H1 (cell line): ENCODE data around the gene ELOVL6. TPM values are rescaled to one million over a fixed set of nuclear protein-coding genes. Genes with fewer than 3 reads are reported as not detected.

Experiments used
- CTCF ChIA-PET: fragments of 300-600 bp; sonication (Branson Sonifier 250); formaldehyde crosslinking; loops from one replicate; lab custom pipeline; 2021; ENCODE audit not compliant: partially characterized antibody; lab: Charles Lee
- POLR2A ChIA-PET: fragments of 300-600 bp; sonication (Branson Sonifier 250); formaldehyde crosslinking; loops from one replicate; lab custom pipeline; 2021; ENCODE audit warnings: inconsistent platforms; ENCODE audit not compliant: partially characterized antibody; lab: Charles Lee
- DNase-seq, 2 experiments: peaks; one replicate each; pipeline versions ENCODE4 v3.0.0 to v3.0.0-alpha.2; 2010 to 2022; ENCODE audit warnings: low spot score in 2 of 2, low read depth in 1 of 2, mixed read lengths in 1 of 2
- FAIRE-seq: peaks from 2 replicates; lab custom pipeline; 2011; peaks lifted over from hg19 to GRCh38; lab: Jason Lieb, UNC
- H2AFZ ChIP-seq: 2 replicates; pipeline ENCODE4 v1.8.1; 2012; ENCODE audit warnings: low read length, inconsistent platforms
- H2AK5ac ChIP-seq: 2 replicates; pipeline ENCODE4 v1.6.1; 2013; ENCODE audit warnings: low read depth, low read length
- H2BK120ac ChIP-seq: replicated peaks from 2 replicates; pipeline ENCODE3; 2013; ENCODE audit warnings: low read depth, low read length, inconsistent platforms
- H2BK12ac ChIP-seq: 2 replicates; pipeline ENCODE4 v1.6.1; 2013; ENCODE audit warnings: low read depth, low read length
- H2BK15ac ChIP-seq: 2 replicates; pipeline ENCODE4 v1.6.1; 2013; ENCODE audit warnings: low read length
- H2BK20ac ChIP-seq: 2 replicates; pipeline ENCODE4 v1.6.1; 2013; ENCODE audit warnings: low read length
- H2BK5ac ChIP-seq: 2 replicates; pipeline ENCODE4 v1.6.1; 2013; ENCODE audit warnings: low read depth, low read length
- H3K14ac ChIP-seq: 2 replicates; pipeline ENCODE4 v1.6.1; 2013; ENCODE audit warnings: inconsistent platforms; ENCODE audit not compliant: insufficient read length
- H3K18ac ChIP-seq: 2 replicates; pipeline ENCODE4 v1.6.1; 2013; ENCODE audit warnings: low read length; ENCODE audit errors: extremely low read depth
- H3K23ac ChIP-seq: 2 replicates; pipeline ENCODE4 v1.6.1; 2013; ENCODE audit warnings: inconsistent platforms; ENCODE audit not compliant: insufficient read length
- H3K23me2 ChIP-seq: 2 replicates; pipeline ENCODE4 v1.6.1; 2013; ENCODE audit warnings: low read depth, low read length
- H3K27ac ChIP-seq: 2 replicates; pipeline ENCODE4 v1.6.1; 2011; ENCODE audit warnings: low read depth, low read length, inconsistent platforms
- H3K27me3 ChIP-seq, 4 experiments: replicated peaks in 1 of 4; 1 replicate in 1 of 4; 2 replicates in 3 of 4; pipeline versions ENCODE4 v1.6.1 to v1.8.1; 2011 to 2013; ENCODE audit warnings: low read length in 3 of 4, mild to moderate bottlenecking in 3 of 4, inconsistent platforms in 2 of 4, mixed read lengths in 2 of 4, moderate library complexity in 1 of 4; ENCODE audit not compliant: control insufficient read depth in 3 of 4, insufficient read depth in 3 of 4; ENCODE audit errors: extremely low read depth in 1 of 4
- H3K36me3 ChIP-seq, 4 experiments: 2 replicates each; pipeline versions ENCODE4 v1.6.1 to v1.8.1; 2011 to 2013; ENCODE audit warnings: mild to moderate bottlenecking in 4 of 4, low read length in 3 of 4, moderate library complexity in 2 of 4, control low read depth in 1 of 4, inconsistent platforms in 1 of 4; ENCODE audit not compliant: insufficient read depth in 4 of 4, control insufficient read depth in 2 of 4
- H3K4ac ChIP-seq: replicated peaks from 2 replicates; pipeline ENCODE3; 2013; ENCODE audit warnings: low read length, low read depth, mixed read lengths, inconsistent platforms; ENCODE audit not compliant: insufficient read length
- H3K4me1 ChIP-seq, 4 experiments: replicated peaks in 1 of 4; 1 replicate in 1 of 4; 2 replicates in 3 of 4; pipeline versions ENCODE4 v1.6.1 to v1.8.1; 2011 to 2013; ENCODE audit warnings: low read length in 3 of 4, inconsistent platforms in 2 of 4, mixed read lengths in 1 of 4; ENCODE audit not compliant: insufficient read depth in 4 of 4, control insufficient read depth in 3 of 4
- H3K4me2 ChIP-seq, 2 experiments: 2 replicates each; pipeline versions ENCODE4 v1.6.1 to v1.8.1; 2011 to 2013; ENCODE audit warnings: low read depth in 2 of 2, low read length in 2 of 2, control low read depth in 1 of 2, inconsistent platforms in 1 of 2, mild to moderate bottlenecking in 1 of 2; ENCODE audit not compliant: insufficient read depth in 1 of 2
- H3K4me3 ChIP-seq, 4 experiments: fragments of 200-600, 300-600 bp in 1 of 4; sonication (generic), shearing (Covaris generic), sonication (Bioruptor Twin) in 1 of 4; 2 replicates each; pipeline versions ENCODE4 v1.5.1 to v1.8.1; 2011 to 2016; ENCODE audit warnings: low read length in 4 of 4, low read depth in 3 of 4, control low read depth in 2 of 4, inconsistent platforms in 2 of 4, mild to moderate bottlenecking in 2 of 4, mixed read lengths in 1 of 4, moderate library complexity in 1 of 4; ENCODE audit not compliant: insufficient read depth in 2 of 4; ENCODE audit errors: extremely low read depth in 1 of 4
- H3K56ac ChIP-seq: replicated peaks from 2 replicates; pipeline ENCODE3; 2013; ENCODE audit warnings: low read depth, mild to moderate bottlenecking, mixed read lengths, low read length, inconsistent platforms; ENCODE audit not compliant: insufficient read length
- H3K79me1 ChIP-seq: 2 replicates; pipeline ENCODE4 v1.6.1; 2013; ENCODE audit warnings: low read depth, low read length, control low read depth
- H3K79me2 ChIP-seq, 2 experiments: 2 replicates each; pipeline versions ENCODE4 v1.6.1 to v1.8.1; 2012 to 2013; ENCODE audit warnings: low read length in 2 of 2, mild to moderate bottlenecking in 2 of 2, inconsistent platforms in 1 of 2; ENCODE audit not compliant: insufficient read depth in 2 of 2, control insufficient read depth in 1 of 2
- H3K9ac ChIP-seq, 4 experiments: replicated peaks in 1 of 4; 1 replicate in 1 of 4; 2 replicates in 3 of 4; pipeline versions ENCODE4 v1.6.1 to v1.8.1; 2011 to 2013; ENCODE audit warnings: low read depth in 3 of 4, low read length in 3 of 4, control low read depth in 2 of 4, mild to moderate bottlenecking in 2 of 4, moderate library complexity in 2 of 4, inconsistent platforms in 1 of 4; ENCODE audit errors: extremely low read depth in 1 of 4
- H3K9me3 ChIP-seq, 2 experiments: 2 replicates each; pipeline versions ENCODE4 v1.6.1 to v1.8.1; 2012 to 2013; ENCODE audit warnings: mild to moderate bottlenecking in 2 of 2, moderate library complexity in 2 of 2, control low read depth in 1 of 2, inconsistent platforms in 1 of 2, low read depth in 1 of 2, low read length in 1 of 2, mixed read lengths in 1 of 2; ENCODE audit not compliant: insufficient read depth in 2 of 2
- H4K20me1 ChIP-seq, 2 experiments: replicated peaks in 1 of 2; 2 replicates each; pipeline versions ENCODE3 to v1.8.1; 2011 to 2013; ENCODE audit warnings: inconsistent platforms in 2 of 2, low read length in 2 of 2, mild to moderate bottlenecking in 1 of 2; ENCODE audit not compliant: insufficient read depth in 2 of 2, control insufficient read depth in 1 of 2
- H4K5ac ChIP-seq: 2 replicates; pipeline ENCODE4 v1.6.1; 2013; ENCODE audit warnings: low read length, low read depth, mixed read lengths, inconsistent platforms; ENCODE audit not compliant: insufficient read length
- H4K8ac ChIP-seq: 2 replicates; pipeline ENCODE4 v1.8.0; 2013; ENCODE audit warnings: mild to moderate bottlenecking, moderate library complexity, low read length, inconsistent platforms; ENCODE audit not compliant: insufficient read depth; ENCODE audit errors: extremely low read depth
- H4K91ac ChIP-seq: replicated peaks from 2 replicates; pipeline ENCODE3; 2013; ENCODE audit warnings: low read length, mixed read lengths, inconsistent platforms; ENCODE audit not compliant: insufficient read length
- ASH2L ChIP-seq: fragments of 200-600, 300-600 bp; sonication (generic); IDR thresholded peaks from one replicate; pipeline ENCODE4 v1.7.1; 2017; ENCODE audit warnings: low read length
- MAX ChIP-seq: IDR thresholded peaks from 2 replicates; pipeline ENCODE4 v1.6.1; 2012; ENCODE audit warnings: inconsistent platforms
- SAP30 ChIP-seq: fragments of 300-600 bp; sonication (generic); IDR thresholded peaks from 2 replicates; pipeline ENCODE4 v1.7.1; 2012; ENCODE audit warnings: low read length, moderate library complexity, mild to moderate bottlenecking, inconsistent platforms; ENCODE audit not compliant: insufficient read depth, insufficient replicate concordance
- WGBS, 2 experiments: shearing (Covaris generic) in 1 of 2; methylation state at CpG; one replicate each; pipeline versions ENCODE4 v1.1.6 to v1.1.7; 2013 to 2015; ENCODE audit warnings: low lambda C conversion rate in 2 of 2, mixed read lengths in 2 of 2, inconsistent platforms in 1 of 2, low coverage in 1 of 2, missing lambda C conversion rate in 1 of 2; ENCODE audit not compliant: insufficient replicate concordance in 2 of 2, insufficient coverage in 1 of 2, insufficient read length in 1 of 2; ENCODE audit errors: extremely low coverage in 1 of 2, missing lambda C conversion rate in 1 of 2; 5-methylcytosine and 5-hydroxymethylcytosine counted together
- polyA plus RNA-seq, 7 experiments: library from polyadenylated mRNA; depleted of rRNA in 3 of 7; stranded (reverse) in 5 of 7; unstranded in 2 of 7; fragments of >200 nt in 5 of 7; fragments of 200-250 nt in 2 of 7; gene quantifications; 1 replicate in 5 of 7; 2 replicates in 1 of 7; 4 replicates in 1 of 7; pipeline versions ENCODE4 v1.2.1 to v1.2.3, GENCODE V29; 2011 to 2013; ENCODE audit warnings: missing spikeins in 2 of 7, mixed read lengths in 2 of 7
- total RNA-seq: library from RNA; stranded (reverse); fragmentation: NEBNext Ultra II Directional; extraction: Animal tissue kit (Norgen Biotek cat#: 25700); gene quantifications from 2 replicates; pipeline ENCODE4 v1.2.1, GENCODE V29; 2021
- TF ChIP-seq, protein P1 (sequence below), 3 experiments: IDR thresholded peaks; 1 replicate in 2 of 3; 2 replicates in 1 of 3; pipeline versions ENCODE4 v1.5.1 to v1.6.1; 2011; ENCODE audit warnings: low read length in 3 of 3, mild to moderate bottlenecking in 3 of 3, inconsistent platforms in 2 of 3, low read depth in 1 of 3, moderate library complexity in 1 of 3; ENCODE audit not compliant: insufficient read depth in 1 of 3; ENCODE audit errors: control extremely low read depth in 1 of 3

Gene ELOVL6
- total and polyA plus RNA-seq, 2 of the 8 experiments (the other 6 are each of a cell fraction or from before 2014, with no cell fraction given), result 27.8 to 86.6 TPM

GRCh38 chr4:110197529-110198042 lies 829 bp downstream of the ELOVL6 start:
- Histone ChIP-seq H3K9ac (peak overlapping the region; percentile 67 to 95 (median 82)), H4K91ac (peak overlapping the region; percentile 85), H3K23ac (no peak overlapping the region), H3K14ac (no peak overlapping the region), H3K79me2 (peaks cover 0 to 49% of the 10 kb centered on the region in 2 experiments; a peak in 2 of 4 replicates), H3K4ac (peak overlapping the region; percentile 64), H4K5ac (peak overlapping the region; percentile 35), H3K4me1 (peaks cover 4 to 15% (median 10%) of the 10 kb centered on the region in 4 experiments; a peak in 5 of 7 replicates), H3K56ac (peak overlapping the region; percentile 36), H3K36me3 (peaks cover 0 to 4% (median 0%) of the 10 kb centered on the region in 4 experiments; a peak in 1 of 8 replicates), H2BK15ac (no peak overlapping the region), H3K4me3 (peak overlapping the region; percentile 72 to 95 (median 84)), H3K79me1 (no peaks in the 10 kb centered on the region), H3K23me2 (peaks cover 14% of the 10 kb centered on the region), H3K4me2 (peak overlapping the region; percentile 88 to 91), H2AFZ (no peak overlapping the region), H2BK5ac (peak overlapping the region; percentile 95), H2BK12ac (peak overlapping the region; percentile 82), H2BK120ac (no peak overlapping the region), H2AK5ac (peak overlapping the region; percentile 4; the same call in 1 of the 2 replicates), H3K27me3 (no peaks in the 10 kb centered on the region), H2BK20ac (no peak overlapping the region), H3K27ac (peak overlapping the region; percentile 84; the same call in 1 of the 2 replicates), H4K20me1 (no peaks in the 10 kb centered on the region), H3K18ac (peak overlapping the region; percentile 91), H3K9me3 (no peaks in the 10 kb centered on the region), H4K8ac (peak overlapping the region; percentile 84; the same call in 1 of the 2 replicates)
- no peak for FAIRE-seq
- peak in 1 of 2 experiments; percentile 63 for DNase-seq
- ChIA-PET POLR2A (interaction anchor here (0.7 to 2.9 kb wide), 11 partner anchors 10 to 214 kb away, joined by 3 to 25 read pairs (median 3); no protein-coding TSS in a partner anchor), CTCF (interaction anchor here (0.6 kb wide), 1 partner anchor 27 kb away, joined by 4 read pairs; no protein-coding TSS in a partner anchor)
- 2% methylated on average over 26 of the region's 26 CpGs; no CpG with 5 or more reads in 1 of the 2 experiments for WGBS, 2 experiments
- peak; percentile 51 for TF ChIP-seq MAX
- peak; percentile 23 for TF ChIP-seq ASH2L
- peak; percentile 24 for TF ChIP-seq SAP30
- TF ChIP-seq, protein P1, sequence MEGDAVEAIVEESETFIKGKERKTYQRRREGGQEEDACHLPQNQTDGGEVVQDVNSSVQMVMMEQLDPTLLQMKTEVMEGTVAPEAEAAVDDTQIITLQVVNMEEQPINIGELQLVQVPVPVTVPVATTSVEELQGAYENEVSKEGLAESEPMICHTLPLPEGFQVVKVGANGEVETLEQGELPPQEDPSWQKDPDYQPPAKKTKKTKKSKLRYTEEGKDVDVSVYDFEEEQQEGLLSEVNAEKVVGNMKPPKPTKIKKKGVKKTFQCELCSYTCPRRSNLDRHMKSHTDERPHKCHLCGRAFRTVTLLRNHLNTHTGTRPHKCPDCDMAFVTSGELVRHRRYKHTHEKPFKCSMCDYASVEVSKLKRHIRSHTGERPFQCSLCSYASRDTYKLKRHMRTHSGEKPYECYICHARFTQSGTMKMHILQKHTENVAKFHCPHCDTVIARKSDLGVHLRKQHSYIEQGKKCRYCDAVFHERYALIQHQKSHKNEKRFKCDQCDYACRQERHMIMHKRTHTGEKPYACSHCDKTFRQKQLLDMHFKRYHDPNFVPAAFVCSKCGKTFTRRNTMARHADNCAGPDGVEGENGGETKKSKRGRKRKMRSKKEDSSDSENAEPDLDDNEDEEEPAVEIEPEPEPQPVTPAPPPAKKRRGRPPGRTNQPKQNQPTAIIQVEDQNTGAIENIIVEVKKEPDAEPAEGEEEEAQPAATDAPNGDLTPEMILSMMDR (IDR thresholded peaks at IDR 0.05; ENCODE audit: control extremely low read depth in 1 of 3, insufficient read depth in 1 of 3, low read depth in 1 of 3, low read length in 3 of 3), result no peak
